ENCODE data around the gene MS4A7.
A peak's percentile ranks its signal among the peaks of the same experiment; 100 is the strongest.
"Not testable (repeated sequence)": the region's sequence is repeated elsewhere in the genome, so short reads cannot be mapped to it uniquely, and the experiment has no call there.

Gene MS4A7, protein sequence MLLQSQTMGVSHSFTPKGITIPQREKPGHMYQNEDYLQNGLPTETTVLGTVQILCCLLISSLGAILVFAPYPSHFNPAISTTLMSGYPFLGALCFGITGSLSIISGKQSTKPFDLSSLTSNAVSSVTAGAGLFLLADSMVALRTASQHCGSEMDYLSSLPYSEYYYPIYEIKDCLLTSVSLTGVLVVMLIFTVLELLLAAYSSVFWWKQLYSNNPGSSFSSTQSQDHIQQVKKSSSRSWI

DNA sequence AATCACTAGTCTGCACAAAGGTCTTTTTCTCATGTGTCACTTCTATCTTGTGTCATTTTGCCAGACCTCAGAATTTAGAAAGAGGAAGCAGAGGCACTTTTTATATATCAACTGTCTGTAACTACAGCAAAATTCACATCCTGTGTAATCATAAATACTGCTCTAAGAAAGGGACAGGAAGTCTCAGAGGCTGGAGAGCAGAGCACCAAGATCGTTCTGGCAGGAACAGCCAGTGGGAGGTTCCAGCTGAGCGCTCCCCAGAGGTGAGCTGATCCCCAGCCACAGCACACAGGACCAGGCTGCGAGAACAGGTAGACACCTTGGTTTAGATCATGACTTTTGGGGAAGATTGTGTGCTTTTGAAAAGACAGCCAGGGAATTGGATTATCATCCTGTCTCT is at the start of gene MS4A7:
TSS of gene MS4A7 (plus strand) at position 179 of the 400 bp plus-strand sequence. CDS start 4,610 bp downstream, outside the sequence.
- no peak for DNase-seq (ENCODE audit: low read depth, low spot score)

DNA sequence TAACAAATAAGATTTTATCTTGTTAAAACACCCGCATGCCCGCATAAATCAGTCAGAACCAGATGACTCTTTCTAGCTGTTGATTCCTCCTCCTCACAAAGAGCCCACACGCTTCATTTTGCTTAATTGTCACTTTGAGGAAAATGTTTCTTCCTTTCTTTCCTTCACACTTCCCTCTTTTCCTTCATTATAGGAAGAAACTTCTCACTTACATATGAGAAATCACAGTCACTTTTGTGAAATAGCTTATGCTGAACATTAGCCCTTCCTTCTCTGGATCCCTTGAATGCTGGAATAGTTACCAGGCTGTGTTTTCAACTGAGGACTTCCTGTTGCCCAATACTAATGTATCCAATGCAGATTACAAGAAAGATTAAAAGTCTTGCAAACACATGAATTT is 45.5 kb upstream of the MS4A7 start:
- no peak for DNase-seq (ENCODE audit: low read depth, low spot score)

DNA sequence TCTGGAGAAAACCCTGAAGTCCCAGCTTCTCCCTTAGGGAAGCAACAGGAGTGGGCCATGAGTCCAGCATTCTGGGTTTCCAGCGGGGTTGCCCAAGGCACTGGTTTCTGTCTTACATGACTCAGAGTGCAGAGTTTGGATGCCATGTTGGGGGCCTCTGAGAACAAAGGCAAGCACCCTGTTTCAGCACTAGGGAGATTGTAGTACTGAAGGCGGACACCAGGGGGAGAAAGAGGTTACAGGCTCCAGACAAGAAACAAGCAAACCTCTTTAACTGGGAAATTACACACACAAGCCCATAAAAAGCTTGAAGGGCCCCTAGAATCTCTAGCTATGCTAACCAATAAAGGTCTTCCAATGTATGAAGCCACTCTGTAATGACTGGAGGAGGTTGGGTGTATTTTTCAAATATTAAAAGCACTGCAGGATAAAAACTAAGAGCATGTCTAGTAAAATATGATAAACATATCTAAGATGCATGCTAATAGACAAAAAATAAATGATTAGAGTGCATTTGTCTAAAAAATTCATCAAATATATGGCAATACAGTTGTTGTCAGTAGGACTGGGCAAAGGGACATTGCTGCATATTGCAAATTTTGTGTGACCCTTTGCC is 44.2 kb upstream of the MS4A7 start:
- DNase-seq (ENCODE audit: low read depth, low spot score) = peak; percentile 32

DNA sequence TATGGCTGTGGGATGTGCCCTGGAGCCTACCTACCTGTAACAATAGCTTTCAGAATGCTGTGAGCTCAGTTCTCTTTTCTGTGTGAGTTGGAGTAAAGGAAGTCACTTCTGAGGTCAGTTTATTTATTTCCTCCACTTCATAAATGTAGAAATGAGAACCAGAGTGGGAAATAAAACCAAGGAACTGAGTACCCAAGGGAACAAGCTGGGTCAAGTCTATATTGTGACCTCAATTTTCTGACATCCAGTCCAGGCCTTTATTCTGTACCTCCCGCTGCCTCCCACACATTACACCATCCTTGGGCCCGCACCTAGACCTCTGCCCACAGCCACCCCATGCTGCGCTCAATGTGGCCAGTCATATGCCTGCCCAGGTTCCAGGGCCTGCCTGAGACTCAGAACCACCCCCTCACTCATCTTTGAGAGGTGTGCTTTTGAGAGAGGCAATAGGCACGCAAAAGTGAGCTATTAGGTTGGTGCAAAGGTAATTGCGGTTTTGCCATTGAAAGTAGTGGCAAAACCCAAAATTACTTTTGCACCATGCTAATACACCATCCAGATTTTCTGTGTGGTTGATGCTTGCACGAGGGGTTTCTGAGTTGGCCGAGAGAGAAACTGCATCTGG is 41.5 kb upstream of the MS4A7 start:
- no peak for DNase-seq (ENCODE audit: low read depth, low spot score)

DNA sequence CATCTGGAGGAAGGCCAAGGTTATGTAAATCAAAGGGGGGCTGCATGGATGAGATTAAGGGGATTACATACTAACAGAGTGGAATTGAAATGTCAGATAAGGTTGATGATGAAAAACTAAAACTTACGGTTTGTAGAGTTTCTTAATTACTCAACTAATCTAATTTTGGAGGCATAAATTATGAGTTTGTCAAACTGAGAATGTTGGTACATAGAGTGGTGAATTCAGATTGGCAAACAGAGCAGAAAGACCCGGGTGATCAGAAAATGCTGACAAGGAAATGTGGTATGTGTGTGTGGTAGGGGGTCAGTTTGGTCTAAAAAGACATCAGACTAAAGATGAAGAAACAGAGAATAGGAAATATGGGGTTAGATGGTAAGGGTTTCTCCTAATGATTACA is 40.3 kb upstream of the MS4A7 start:
- no peak for DNase-seq (ENCODE audit: low read depth, low spot score)

DNA sequence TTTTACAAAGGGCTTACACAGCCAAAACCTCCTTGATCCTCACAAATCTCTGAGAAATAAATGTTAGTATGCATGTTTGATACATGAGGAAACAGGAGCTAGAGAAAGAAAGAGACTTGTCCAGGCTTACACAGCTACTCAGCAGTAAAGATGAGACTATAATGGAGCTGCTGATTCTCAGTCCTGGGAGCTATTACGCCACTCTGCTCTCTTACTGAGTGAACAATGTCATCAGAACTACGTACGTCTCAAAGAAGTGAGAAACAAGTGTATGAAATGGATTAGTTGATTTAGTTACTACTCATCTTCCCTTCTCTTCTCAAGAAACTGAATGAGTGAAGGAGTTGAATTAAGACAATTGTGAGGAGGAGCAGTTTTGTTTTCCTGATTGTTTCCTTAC is 39.0 kb upstream of the MS4A7 start:
- no peak for DNase-seq (ENCODE audit: low read depth, low spot score)

DNA sequence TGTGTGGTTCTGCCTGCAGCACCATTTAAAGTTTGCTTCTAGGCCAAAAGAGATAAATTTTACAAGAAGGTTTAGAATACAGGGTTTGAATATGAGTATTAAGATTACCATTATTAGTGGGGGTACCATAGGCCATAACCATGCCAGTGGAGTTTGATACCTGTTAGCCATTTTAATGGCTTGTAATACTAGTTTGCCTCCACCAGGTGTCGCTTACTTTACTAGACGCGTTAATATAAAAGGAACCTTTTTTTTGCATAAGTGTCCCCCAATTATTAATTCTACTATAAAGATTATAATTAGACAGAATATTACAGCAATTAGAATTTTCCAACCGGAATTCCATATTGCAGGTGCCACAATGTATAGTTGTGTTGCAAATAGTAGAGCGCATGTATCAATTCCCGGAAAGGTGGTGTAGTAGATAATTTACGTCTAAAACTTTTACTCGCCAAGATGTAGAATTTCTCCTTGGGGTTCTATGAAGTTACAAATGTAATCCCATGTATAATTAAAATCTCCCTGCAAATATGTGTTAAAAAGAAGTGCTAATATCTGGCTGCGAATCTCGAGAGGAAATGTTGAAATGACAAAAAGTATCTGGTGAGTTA is 35.1 kb upstream of the MS4A7 start:
- no peak for DNase-seq (ENCODE audit: low read depth, low spot score)

DNA sequence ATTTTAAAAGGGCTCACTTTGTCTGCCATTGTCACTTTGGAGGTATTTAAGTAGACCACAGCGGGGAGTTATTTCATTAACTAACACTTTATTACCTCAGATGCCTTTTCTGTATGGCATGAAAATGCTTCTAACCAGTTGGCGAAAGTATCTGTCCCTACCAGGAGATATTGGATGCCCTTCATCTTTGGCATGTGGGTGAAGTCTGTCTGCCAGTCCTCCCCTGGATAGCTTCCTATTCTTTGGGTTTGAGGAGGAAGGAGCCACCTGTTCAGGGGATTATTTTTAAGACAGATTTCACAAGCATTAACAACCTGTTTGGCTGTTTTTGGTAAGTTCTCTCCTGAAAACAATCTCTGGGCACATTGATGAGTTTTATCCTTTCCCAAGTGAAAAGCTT is 34.2 kb upstream of the MS4A7 start:
- no peak for DNase-seq (ENCODE audit: low read depth, low spot score)

DNA sequence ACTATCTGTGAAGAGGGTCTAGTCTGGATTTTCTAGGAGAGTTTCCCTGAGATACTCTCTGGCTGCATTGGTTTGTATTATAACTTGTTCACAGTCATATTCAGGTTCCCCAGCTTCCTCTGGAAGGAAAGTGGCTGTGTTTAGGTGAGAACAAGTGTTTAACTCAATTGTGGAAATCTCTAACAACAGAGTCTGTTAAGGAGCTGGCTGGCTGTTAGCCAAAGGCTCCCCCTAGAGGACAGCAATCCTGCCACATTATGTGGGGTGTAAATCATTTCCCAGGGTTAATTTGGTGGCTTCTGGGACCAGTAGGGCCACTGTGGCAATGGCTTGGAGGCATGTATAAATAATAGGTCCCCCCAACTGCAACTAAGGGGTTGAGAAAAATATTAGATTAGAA is 32.8 kb upstream of the MS4A7 start:
- DNase-seq (ENCODE audit: low read depth, low spot score) = no peak

DNA sequence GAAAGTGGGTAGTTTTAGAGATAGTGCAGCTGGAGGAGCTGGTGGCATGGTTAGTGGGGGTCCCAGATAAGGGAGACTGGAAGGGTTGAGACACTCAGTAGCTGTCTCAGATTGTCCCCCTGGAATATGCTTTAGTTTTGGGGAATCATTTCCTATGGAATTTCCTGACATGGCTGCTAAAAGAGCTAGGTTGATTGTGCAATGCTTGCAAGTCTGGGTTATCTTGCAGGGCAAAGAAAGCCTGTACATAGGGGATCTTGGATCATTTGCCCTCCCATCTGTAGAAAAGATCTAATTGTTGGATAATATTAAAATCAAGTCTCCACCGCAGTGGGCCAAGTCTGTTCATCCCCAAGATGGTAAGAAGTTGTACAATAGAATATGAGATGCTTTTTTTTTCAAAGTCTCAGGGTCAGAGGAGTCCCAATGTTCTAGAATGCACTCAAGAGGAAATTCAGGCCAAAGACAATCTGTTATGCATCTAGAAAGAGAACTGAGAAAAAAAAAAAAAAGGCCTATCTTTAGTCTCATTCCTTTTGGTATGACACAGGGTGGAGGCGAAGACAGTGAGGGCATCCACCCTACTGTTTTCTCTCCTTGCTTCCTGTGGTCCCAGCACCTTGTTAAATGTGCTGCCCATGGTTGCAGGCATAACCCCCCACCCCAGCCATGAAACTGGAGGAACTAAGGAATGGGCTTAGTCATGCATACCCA is 31.1 kb upstream of the MS4A7 start:
- DNase-seq (ENCODE audit: low read depth, low spot score) = no peak

DNA sequence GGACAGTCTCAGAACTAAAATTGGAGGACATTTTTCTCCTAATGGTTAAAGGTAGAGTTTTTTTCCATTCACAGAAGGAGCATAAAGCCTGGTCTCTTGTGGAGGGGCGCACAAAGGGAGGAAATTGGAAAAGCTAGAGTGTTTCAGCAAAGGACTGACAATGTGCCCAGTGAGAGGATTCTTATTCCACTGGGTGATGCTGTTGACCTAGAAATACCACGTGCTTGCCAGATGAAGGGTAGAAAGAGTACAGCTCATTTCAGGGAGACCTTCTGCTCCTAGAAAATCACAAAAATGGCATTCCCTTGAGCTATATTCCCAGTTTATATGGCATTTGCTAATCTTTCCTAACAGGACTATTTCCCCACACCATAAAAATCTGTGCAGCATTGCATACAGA is 30.2 kb upstream of the MS4A7 start:
- DNase-seq (ENCODE audit: low read depth, low spot score) = no peak

DNA sequence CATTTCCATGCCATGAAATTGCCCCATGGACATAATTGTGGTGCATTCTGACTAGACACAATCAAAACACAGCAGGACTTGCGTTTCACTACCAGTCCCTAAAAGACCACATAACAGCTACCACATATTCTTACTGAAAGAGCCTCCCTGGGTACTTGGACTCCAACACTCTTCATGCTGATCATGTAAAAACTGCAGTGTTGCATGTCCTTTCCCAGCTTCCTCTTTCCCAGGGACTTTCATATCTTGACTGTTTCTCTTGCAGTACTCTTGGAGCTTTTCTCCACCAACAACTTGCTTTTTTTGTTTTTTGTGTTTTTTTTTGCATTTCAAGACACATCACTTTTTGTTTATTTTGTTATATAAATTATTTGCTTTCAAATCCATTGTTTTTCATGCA is 28.3 kb upstream of the MS4A7 start:
- DNase-seq (ENCODE audit: low read depth, low spot score) = no peak

DNA sequence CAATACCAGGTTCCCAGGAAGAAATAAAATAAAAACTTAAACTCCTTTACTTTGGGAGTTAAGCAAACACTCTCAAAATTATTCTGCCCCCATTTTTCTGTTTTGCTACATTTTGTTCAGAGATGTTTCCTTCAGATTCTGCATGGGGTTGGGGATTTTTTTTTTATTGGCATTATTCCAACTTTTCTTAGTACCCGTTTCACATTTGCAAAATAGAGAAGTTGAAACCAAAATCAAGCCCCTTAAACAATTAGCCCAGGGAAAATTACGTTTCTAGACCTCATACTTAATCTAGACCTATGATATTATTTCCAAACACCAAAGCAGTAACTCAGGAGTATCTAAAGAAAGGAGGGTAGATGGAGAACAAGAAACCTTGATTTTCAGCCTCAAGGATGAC is 20.6 kb upstream of the MS4A7 start:
- no peak for DNase-seq (ENCODE audit: low read depth, low spot score)

DNA sequence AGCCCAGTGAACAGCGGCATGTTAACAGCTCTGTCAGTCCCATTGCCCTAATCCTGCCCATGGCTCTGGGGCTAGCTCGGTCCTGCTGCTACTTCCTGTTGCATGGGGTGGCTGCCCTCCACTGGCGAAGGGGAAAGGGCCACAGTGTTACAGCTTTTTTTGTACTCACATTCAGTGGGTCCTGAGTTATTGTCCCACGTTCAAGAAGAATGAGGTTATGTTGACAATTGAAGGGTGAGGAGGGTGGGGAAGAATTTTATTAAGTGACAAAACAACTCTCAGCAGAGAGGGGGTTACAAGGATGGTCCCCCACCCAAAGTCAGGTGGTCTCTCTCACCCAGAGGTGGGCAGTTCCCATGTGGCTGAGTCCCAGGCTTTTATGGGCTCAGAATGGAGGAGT is 17.7 kb upstream of the MS4A7 start:
- no peak for DNase-seq (ENCODE audit: low read depth, low spot score)

DNA sequence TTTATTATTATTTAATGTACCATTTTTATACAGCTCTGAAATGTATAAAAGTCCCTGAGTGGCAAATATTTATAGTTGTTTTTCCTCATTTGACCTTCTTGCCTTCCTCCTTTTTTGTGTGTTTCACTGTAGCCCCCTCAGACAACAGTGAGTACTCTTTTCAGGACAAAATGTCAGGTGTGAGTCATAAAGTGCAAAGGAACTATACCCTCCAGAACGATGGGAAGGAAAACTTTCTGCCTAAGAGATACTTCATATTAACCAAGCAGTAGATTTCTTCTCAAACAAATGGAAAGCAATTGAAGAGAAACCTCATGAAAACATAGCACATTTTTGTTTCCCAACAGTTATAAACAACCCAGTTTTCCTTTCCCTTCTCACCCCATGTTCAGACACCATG is 16.1 kb upstream of the MS4A7 start:
- no peak for DNase-seq (ENCODE audit: low read depth, low spot score)

DNA sequence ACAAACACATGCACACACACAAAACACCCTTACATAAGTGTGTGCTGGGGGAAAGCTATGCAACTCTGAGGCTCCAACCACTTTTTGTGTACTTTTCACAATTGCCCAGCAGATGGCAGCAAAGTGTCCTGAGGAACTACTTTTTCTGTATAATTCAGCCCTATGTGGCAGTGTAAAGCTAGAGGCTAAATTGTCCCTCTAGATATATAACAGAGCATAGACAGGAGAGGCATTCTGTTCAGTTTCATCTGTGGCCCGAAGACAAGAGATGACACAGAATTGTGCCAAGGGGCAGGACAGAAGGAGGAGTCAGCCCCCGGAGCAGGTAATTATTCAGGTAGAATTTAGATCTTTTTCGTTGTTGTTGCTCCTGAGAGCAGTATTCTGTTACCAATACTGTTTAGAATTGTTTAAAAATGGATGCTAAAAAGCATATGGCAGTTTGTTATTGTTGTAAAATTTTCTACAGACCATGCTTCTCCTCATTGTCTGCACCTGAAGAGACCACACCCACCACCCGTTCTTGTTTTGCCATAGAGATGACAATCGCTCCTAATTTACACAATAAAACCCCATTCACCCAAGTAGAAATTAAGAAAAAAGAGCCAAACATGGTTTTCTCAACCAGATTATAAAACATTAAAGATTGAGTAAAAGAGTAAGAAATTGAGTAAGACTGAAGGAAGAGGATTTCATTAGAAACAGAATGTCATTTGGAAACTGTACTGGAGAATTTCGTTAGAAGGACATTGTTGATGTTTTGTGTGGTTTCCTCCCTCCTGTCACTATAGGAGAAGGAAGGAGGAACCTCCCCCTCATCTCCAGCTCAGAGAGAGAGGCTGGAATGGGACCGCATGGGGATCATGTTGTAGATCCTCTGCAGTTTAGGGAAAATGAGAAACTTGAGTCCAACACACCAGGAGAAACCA is 14.5 kb upstream of the MS4A7 start:
- DNase-seq (ENCODE audit: low read depth, low spot score) = peak; percentile 36

DNA sequence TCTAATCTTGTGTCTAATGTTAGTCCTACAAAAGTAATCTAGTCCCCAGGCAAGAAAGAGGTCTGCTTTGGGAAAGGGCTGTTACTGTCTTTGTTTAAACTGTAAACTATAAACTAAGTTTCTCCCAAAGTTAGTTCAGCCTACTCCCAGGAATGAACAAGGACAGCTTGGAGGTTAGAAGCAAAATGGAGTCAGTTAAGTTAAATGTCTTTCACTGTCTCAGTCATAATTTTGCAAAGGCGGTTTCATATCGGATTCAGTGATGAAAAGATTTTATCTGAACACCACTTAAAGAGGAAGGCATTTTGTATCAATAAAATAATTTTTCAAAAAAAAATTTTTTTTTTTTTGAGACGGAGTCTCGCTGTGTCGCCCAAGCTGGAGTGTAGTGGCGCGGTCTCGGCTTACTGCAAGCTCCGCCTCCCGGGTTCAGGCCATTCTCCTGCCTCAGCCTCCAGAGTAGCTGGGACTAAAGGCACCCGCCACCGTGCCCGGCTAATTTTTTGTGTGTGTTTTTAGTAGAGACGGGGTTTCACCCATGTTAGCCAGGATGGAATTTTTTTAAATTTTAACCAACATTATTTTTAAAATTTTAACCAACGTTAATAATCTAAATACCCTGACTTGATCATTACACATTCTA is 11.9 kb upstream of the MS4A7 start:
- DNase-seq (ENCODE audit: low read depth, low spot score) = not testable (repeated sequence)

DNA sequence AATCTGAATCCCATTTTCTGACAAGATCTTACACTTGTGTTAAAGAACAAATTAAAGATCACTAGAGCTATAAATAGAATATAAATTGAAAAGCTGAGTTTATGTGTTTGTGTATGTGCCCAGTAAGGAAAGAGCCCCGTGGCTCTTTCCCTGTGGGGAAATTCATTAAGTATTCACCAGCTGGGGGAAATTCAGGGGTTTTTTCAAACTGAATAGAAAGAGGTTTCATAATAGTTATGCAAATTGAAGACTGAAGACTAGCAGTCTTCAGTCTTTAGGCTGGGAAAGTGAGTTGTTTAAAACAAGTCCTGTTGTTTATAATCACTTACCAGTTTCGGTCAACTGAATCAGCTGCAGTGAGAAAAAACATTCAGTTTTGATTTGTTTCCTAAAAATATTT is 11.3 kb upstream of the MS4A7 start:
- DNase-seq (ENCODE audit: low read depth, low spot score) = no peak

DNA sequence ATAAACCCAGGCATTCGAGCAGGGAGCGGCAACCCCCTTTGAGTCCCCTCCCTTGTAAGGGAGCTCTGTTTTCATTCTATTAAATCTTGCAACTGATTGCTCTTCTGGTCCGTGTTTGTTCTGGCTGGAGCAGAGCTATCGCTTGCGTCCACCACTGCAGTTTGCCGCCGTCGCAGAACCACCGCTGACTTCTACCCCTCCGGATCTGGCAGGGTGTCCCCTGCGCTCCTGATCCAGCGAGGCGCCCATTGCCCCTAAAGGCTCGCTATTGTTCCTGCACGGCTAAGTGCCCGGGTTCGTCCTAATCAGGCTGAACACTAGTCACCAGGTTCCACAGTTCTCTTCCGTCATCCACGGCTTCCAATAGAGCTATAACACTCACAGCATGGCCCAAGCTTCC is 10.4 kb upstream of the MS4A7 start:
- DNase-seq (ENCODE audit: low read depth, low spot score) = no peak

DNA sequence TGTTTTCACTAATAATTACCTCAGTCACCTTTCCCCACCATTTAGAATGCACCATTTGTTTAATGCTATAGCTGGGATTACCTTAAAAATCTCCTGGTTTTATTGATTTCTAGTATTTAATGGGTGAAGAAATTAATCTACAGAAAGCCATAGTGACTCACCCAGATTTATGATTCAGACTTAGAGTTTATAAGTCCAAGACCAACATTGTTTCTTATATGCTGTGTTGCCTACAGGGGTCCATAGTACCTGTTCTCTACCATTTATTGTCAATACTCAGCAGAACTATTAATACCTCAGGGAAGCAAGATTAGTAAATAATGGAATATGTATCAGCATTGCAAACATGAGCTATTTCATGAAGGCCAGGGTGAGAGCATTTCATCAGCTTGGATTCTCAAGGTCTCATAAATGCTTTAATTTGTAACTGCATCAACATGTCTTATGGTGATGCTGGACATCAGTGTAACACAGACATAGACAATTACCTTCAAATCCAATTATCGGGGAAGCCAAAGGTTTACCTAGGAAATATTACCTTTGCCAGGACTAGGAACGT is 8.0 kb upstream of the MS4A7 start:
- no peak for DNase-seq (ENCODE audit: low read depth, low spot score)

Measured in activated CD4-positive, CD25-positive, alpha-beta regulatory T cell treated with anti-CD3 and anti-CD28 coated beads, Interleukin-2, amount 50 U/mL, for 16 hours (primary cell).